Measurements from ENCODE around the gene GCNT2.

- TF ChIP-seq ZNF274 (IDR thresholded peaks at IDR 0.05; ENCODE audit: low read depth, low read length) = no peak
- TF ChIP-seq YY1 (IDR thresholded peaks at IDR 0.05; ENCODE audit: insufficient read depth, insufficient read length) = no peak
- TF ChIP-seq SUZ12 (IDR thresholded peaks at IDR 0.05; ENCODE audit: extremely low read depth, insufficient read depth, insufficient read length) = no peak
Measured at GRCh38 chr6:10486215-10486614, 34.9 kb upstream of the GCNT2 start.
